Gastrocnemius medialis (tissue), 4 donors: ENCODE data around the gene KIF20B.

ENCODE experiments used
- CTCF ChIP-seq, 5 experiments: fragments of 450-650 bp in 3 of 5; fragments of 200-600 bp in 2 of 5; sonication (generic) in 2 of 5; IDR thresholded peaks in 4 of 5; conservative IDR thresholded peaks in 1 of 5; 1 replicate in 4 of 5; 2 replicates in 1 of 5; pipeline ENCODE4 v1.5.1; 2016 to 2019; ENCODE audit warnings: antibody characterized with exemption in 5 of 5, mild to moderate bottlenecking in 3 of 5, moderate library complexity in 3 of 5
- POLR2A ChIP-seq, 2 donors: fragments of 450-650 bp; IDR thresholded peaks; one replicate each; pipeline ENCODE4 v1.6.1; 2017; ENCODE audit warnings: antibody characterized with exemption in 2 of 2, mild to moderate bottlenecking in 2 of 2, moderate library complexity in 2 of 2

GRCh38 chr10:89697946-89698345 lies 3.4 kb upstream of the KIF20B start:
- TF ChIP-seq CTCF (IDR thresholded peaks at IDR 0.05 in 4 of 5, conservative IDR thresholded peaks at IDR 0.05 in 1 of 5) (no peak), POLR2A (IDR thresholded peaks at IDR 0.05) (no peak)
